ENCODE measurements around the gene RRP8. TPM values are rescaled to one million over a fixed set of nuclear protein-coding genes. Genes with fewer than 3 reads are reported as not detected.

Gene RRP8
- total RNA-seq, 1 donor from 2014 or later, result 14.6 TPM

- DNase-seq (ENCODE audit: low spot score), result no peak
- Mint-ChIP-seq H3K4me1 (ENCODE audit: unreplicated experiment) (no peaks in the 10 kb centered on the region), H3K27ac (ENCODE audit: unreplicated experiment) (no peak overlapping the region), H3K4me3 (ENCODE audit: unreplicated experiment) (peak overlapping the region; percentile 81), H3K36me3 (ENCODE audit: low read depth, unreplicated experiment) (peaks cover 18% of the 10 kb centered on the region), H3K9me3 (ENCODE audit: unreplicated experiment) (no peaks in the 10 kb centered on the region), H3K27me3 (ENCODE audit: unreplicated experiment) (peaks cover 9% of the 10 kb centered on the region)
- TF ChIP-seq CTCF (IDR thresholded peaks at IDR 0.05; ENCODE audit: unreplicated experiment), result no peak
Measured at GRCh38 chr11:6565988-6566703, 37.3 kb downstream of the RRP8 start.

- TF ChIP-seq CTCF (IDR thresholded peaks at IDR 0.05; ENCODE audit: unreplicated experiment), result no peak
- Mint-ChIP-seq H3K27ac (ENCODE audit: unreplicated experiment) (no peak overlapping the region), H3K4me1 (ENCODE audit: unreplicated experiment) (no peaks in the 10 kb centered on the region), H3K9me3 (ENCODE audit: unreplicated experiment) (no peaks in the 10 kb centered on the region), H3K36me3 (ENCODE audit: low read depth, unreplicated experiment) (peaks cover 18% of the 10 kb centered on the region), H3K4me3 (ENCODE audit: unreplicated experiment) (no peak overlapping the region), H3K27me3 (ENCODE audit: unreplicated experiment) (peaks cover 9% of the 10 kb centered on the region)
- no peak for DNase-seq (ENCODE audit: low spot score)
Measured at GRCh38 chr11:6565325-6565724, 38.1 kb downstream of the RRP8 start.

DNA sequence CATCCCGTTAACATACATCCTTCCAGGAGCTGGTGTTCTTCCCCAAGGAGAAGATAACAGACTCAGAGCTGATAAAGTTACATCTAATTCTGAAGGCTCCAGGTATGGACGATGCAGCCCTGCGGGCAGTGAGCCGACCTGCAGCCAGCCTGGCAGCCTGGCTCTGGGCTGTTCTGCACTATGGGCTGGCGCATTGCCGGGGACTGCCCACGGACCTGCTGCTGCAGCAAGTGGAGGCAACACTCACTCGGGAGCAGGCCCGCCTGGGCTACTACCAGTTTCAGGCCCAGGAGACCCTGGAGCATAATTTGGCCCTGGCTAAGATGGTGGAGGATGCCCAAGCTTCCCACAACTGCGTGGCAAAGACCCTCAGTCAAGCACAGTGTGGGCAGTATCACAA lies 39.7 kb downstream of the RRP8 start:
- Mint-ChIP-seq H3K27ac (ENCODE audit: unreplicated experiment) (no peak overlapping the region), H3K4me3 (ENCODE audit: unreplicated experiment) (no peak overlapping the region), H3K9me3 (ENCODE audit: unreplicated experiment) (no peaks in the 10 kb centered on the region), H3K27me3 (ENCODE audit: unreplicated experiment) (peaks cover 10% of the 10 kb centered on the region), H3K4me1 (ENCODE audit: unreplicated experiment) (peaks cover 12% of the 10 kb centered on the region), H3K36me3 (ENCODE audit: low read depth, unreplicated experiment) (peaks cover 14% of the 10 kb centered on the region)
- DNase-seq (ENCODE audit: low spot score), result no peak
- TF ChIP-seq CTCF (IDR thresholded peaks at IDR 0.05; ENCODE audit: unreplicated experiment), result no peak

- no peak for DNase-seq (ENCODE audit: low spot score)
- Mint-ChIP-seq H3K4me3 (ENCODE audit: unreplicated experiment) (no peak overlapping the region), H3K27ac (ENCODE audit: unreplicated experiment) (no peak overlapping the region), H3K4me1 (ENCODE audit: unreplicated experiment) (peaks cover 15% of the 10 kb centered on the region), H3K36me3 (ENCODE audit: low read depth, unreplicated experiment) (peaks cover 14% of the 10 kb centered on the region), H3K27me3 (ENCODE audit: unreplicated experiment) (peaks cover 11% of the 10 kb centered on the region), H3K9me3 (ENCODE audit: unreplicated experiment) (no peaks in the 10 kb centered on the region)
- TF ChIP-seq CTCF (IDR thresholded peaks at IDR 0.05; ENCODE audit: unreplicated experiment), result no peak
Measured at GRCh38 chr11:6563121-6563619, 40.2 kb downstream of the RRP8 start.

DNA sequence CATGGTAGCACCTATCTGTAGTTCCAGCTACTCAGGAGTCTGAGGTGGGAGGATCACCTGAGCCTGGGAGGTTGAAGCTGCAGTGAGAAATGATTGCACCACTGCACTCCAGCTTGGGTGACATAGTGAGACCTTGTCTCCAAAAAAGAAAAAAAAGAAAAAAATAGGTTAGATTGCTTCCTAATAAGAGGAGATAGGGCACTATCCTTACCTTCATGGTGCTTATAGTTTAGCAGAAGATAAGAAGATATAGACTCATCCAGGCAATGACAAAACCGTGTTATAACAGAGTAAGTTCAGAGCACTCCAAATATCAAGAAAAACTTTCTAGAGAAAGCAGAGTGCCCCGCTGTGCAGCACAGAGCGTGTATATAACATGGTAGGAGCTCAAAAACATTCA lies 42.1 kb downstream of the RRP8 start:
- Mint-ChIP-seq H3K36me3 (ENCODE audit: low read depth, unreplicated experiment) (peaks cover 9% of the 10 kb centered on the region), H3K4me1 (ENCODE audit: unreplicated experiment) (peaks cover 22% of the 10 kb centered on the region), H3K27me3 (ENCODE audit: unreplicated experiment) (peaks cover 8% of the 10 kb centered on the region), H3K4me3 (ENCODE audit: unreplicated experiment) (no peak overlapping the region), H3K9me3 (ENCODE audit: unreplicated experiment) (no peaks in the 10 kb centered on the region), H3K27ac (ENCODE audit: unreplicated experiment) (no peak overlapping the region)
- TF ChIP-seq CTCF (IDR thresholded peaks at IDR 0.05; ENCODE audit: unreplicated experiment), result no peak
- no peak for DNase-seq (ENCODE audit: low spot score)
